ENCODE data around the gene LEMD1.

- TF ChIP-seq TAF1 (IDR thresholded peaks at IDR 0.05; ENCODE audit: low read depth), result no peak
- no peak for TF ChIP-seq CTCF (IDR thresholded peaks at IDR 0.05; ENCODE audit: poor library complexity, severe bottlenecking)
- no peak for TF ChIP-seq EZH2 (IDR thresholded peaks at IDR 0.05; ENCODE audit: borderline replicate concordance, insufficient read depth, low read length, poor library complexity, severe bottlenecking)
- TF ChIP-seq EP300 (conservative IDR thresholded peaks at IDR 0.05; ENCODE audit: poor library complexity, severe bottlenecking), result no peak
- no peak for TF ChIP-seq RAD21 (conservative IDR thresholded peaks at IDR 0.05)
- no peak for TF ChIP-seq SMC3 (conservative IDR thresholded peaks at IDR 0.05; ENCODE audit: poor library complexity)
- no peak for TF ChIP-seq POLR2AphosphoS5 (IDR thresholded peaks at IDR 0.05)
- TF ChIP-seq REST (IDR thresholded peaks at IDR 0.05; ENCODE audit: borderline replicate concordance), result no peak
- TF ChIP-seq MXI1 (conservative IDR thresholded peaks at IDR 0.05; ENCODE audit: poor library complexity, severe bottlenecking), result no peak
Measured at GRCh38 chr1:205458777-205459566, 37.1 kb upstream of the LEMD1 start.
